ENCODE measurements around the gene KIF14. TPM values are rescaled to one million over a fixed set of nuclear protein-coding genes. Genes with fewer than 3 reads are reported as not detected.

Gene KIF14
- total and polyA plus RNA-seq, 2 of the 4 experiments (the other 2 are of a cell fraction), result 2.3 to 4.7 TPM

GRCh38 chr1:200564319-200564718 lies 56.2 kb downstream of the KIF14 start:
- no peaks in the 10 kb centered on the region for H3K36me3 ChIP-seq (ENCODE audit: control insufficient read depth, insufficient read depth, low read length)

More at GRCh38 chr1:200564319-200564718, 56.2 kb downstream of the KIF14 start:
- no peak overlapping the region for H4K5ac ChIP-seq (ENCODE audit: low read depth, low read length)
- no peak overlapping the region for H3K4me2 ChIP-seq (ENCODE audit: low read depth, low read length)
- no peaks in the 10 kb centered on the region for H3K27me3 ChIP-seq (ENCODE audit: control insufficient read depth, insufficient read depth, low read length)
- H4K8ac ChIP-seq (ENCODE audit: low read depth in 2 of 2, low read length in 2 of 2), result no peak overlapping the region
- H3K9me3 ChIP-seq (ENCODE audit: control insufficient read depth, insufficient read depth, low read length), result no peaks in the 10 kb centered on the region
- intact Hi-C loops (cut with micrococcal nuclease), result no loop called here
- TF ChIP-seq USF2 (IDR thresholded peaks at IDR 0.05; ENCODE audit: low read depth, low read length) (no peak), MAFK (IDR thresholded peaks at IDR 0.05; ENCODE audit: low read depth, low read length) (no peak), RFX5 (IDR thresholded peaks at IDR 0.05; ENCODE audit: low read depth, low read length) (no peak)
- no peak for ATAC-seq (ENCODE audit: low read depth)
- no peak overlapping the region for H4K91ac ChIP-seq (ENCODE audit: insufficient read depth, low read depth, low read length)
- no peak overlapping the region for H3K4me3 ChIP-seq (ENCODE audit: insufficient read depth, low read depth, low read length)
- no peak overlapping the region for H3K18ac ChIP-seq (ENCODE audit: low read depth, low read length)
- no peak overlapping the region for H3K56ac ChIP-seq (ENCODE audit: extremely low read depth, insufficient read depth, low read length)
- in situ Hi-C loops (cut with MboI; ENCODE audit: low sequenced_read_pairs), result loop anchor here (5.0 kb wide), 1 partner anchor 478 kb away; no protein-coding TSS in a partner anchor
- H3K23ac ChIP-seq (ENCODE audit: low read depth, low read length), result no peak overlapping the region
- H3K4ac ChIP-seq (ENCODE audit: low read depth, low read length), result no peak overlapping the region
- DNase-seq, result no peak
- H2BK120ac ChIP-seq (ENCODE audit: low read depth, low read length), result no peak overlapping the region
- no peak overlapping the region for H2AK9ac ChIP-seq (replicated peaks; ENCODE audit: low read depth, low read length, poor library complexity)
- H2AFZ ChIP-seq (replicated peaks; ENCODE audit: low read length, poor library complexity), result no peak overlapping the region
- BruUV-seq (replicated peaks), result no TSS peak
- H3K14ac ChIP-seq (replicated peaks; ENCODE audit: low read depth, low read length), result no peak overlapping the region
- no peak overlapping the region for H2BK15ac ChIP-seq (ENCODE audit: low read depth, low read length)
- no peak overlapping the region for H3K9ac ChIP-seq (ENCODE audit: low read depth, low read length)
- ChIA-PET POLR2A (ENCODE audit: unreplicated experiment) (no interaction called here), CTCF (no interaction called here)
- H3K9me1 ChIP-seq (ENCODE audit: insufficient read depth, low read length), result no peaks in the 10 kb centered on the region
- H3K4me1 ChIP-seq (ENCODE audit: control insufficient read depth, insufficient read depth, low read length), result no peaks in the 10 kb centered on the region
- no peak overlapping the region for H2AK5ac ChIP-seq (ENCODE audit: low read depth, low read length)
- no CpG with 5 or more reads among the region's 1 CpG for WGBS, 2 experiments (ENCODE audit: extremely low coverage in 2 of 2, insufficient read length in 1 of 2)
- no peak overlapping the region for H3K27ac ChIP-seq (ENCODE audit: insufficient read depth, low read length)
- no peak overlapping the region for H2BK5ac ChIP-seq (ENCODE audit: low read depth, low read length, poor library complexity, severe bottlenecking)
- dilution Hi-C loops (cut with HindIII; ENCODE audit: low sequenced_read_pairs, unreplicated experiment), result no loop called here
- H4K20me1 ChIP-seq (ENCODE audit: insufficient read depth, low read length), result no peaks in the 10 kb centered on the region
- H2BK20ac ChIP-seq (ENCODE audit: low read depth, low read length), result no peak overlapping the region
- no peaks in the 10 kb centered on the region; a peak in 1 of 4 replicates for H3K79me1 ChIP-seq (ENCODE audit: low read depth in 1 of 2, low read length in 2 of 2)

Data from IMR-90 (cell line).